Upper lobe of left lung (tissue), 6 donors: Measurements from ENCODE around the gene DTNA. TPM values are rescaled to one million over a fixed set of nuclear protein-coding genes. Genes with fewer than 3 reads are reported as not detected.

Source experiments
- ATAC-seq, 2 donors: fragments of 200-7000 bp; cut with Tn5 transposase; one replicate each; pipeline ENCODE4 v1.9.1; 2022; ENCODE audit warnings: mild to moderate bottlenecking in 2 of 2, moderate library complexity in 2 of 2; ENCODE audit not compliant: low FRiP score in 2 of 2
- DNase-seq, 2 donors: peaks; one replicate each; pipeline ENCODE4 v3.0.0-alpha.2; 2019 to 2020
- H3K27ac ChIP-seq, 4 donors: fragments of 200-600 bp; sonication (generic); one replicate each; pipeline ENCODE4 v1.5.1; 2016 to 2019
- H3K27me3 ChIP-seq, 4 donors: fragments of 200-600 bp; sonication (generic); one replicate each; pipeline ENCODE4 v1.5.1; 2017 to 2019
- H3K36me3 ChIP-seq, 4 donors: fragments of 200-600 bp; sonication (generic); one replicate each; pipeline ENCODE4 v1.5.1; 2016 to 2019
- H3K4me1 ChIP-seq, 4 donors: fragments of 200-600 bp; sonication (generic); one replicate each; pipeline ENCODE4 v1.5.1; 2018 to 2019
- H3K4me3 ChIP-seq, 4 donors: fragments of 200-600 bp; sonication (generic); one replicate each; pipeline ENCODE4 v1.5.1; 2017 to 2019; ENCODE audit warnings: mild to moderate bottlenecking in 2 of 4, moderate library complexity in 1 of 4
- H3K9me3 ChIP-seq, 4 donors: fragments of 200-600 bp; sonication (generic); one replicate each; pipeline ENCODE4 v1.5.1; 2018 to 2019
- EP300 ChIP-seq, 4 donors: sonication (generic); formaldehyde crosslinking; IDR thresholded peaks; one replicate each; pipeline ENCODE4 v1.5.1; 2017; ENCODE audit warnings: antibody characterized with exemption in 4 of 4, control low read depth in 2 of 4
- POLR2A ChIP-seq, 4 donors: fragments of 450-650 bp; IDR thresholded peaks; one replicate each; pipeline ENCODE4 v1.5.1; 2016 to 2017; ENCODE audit warnings: antibody characterized with exemption in 4 of 4, mild to moderate bottlenecking in 2 of 4
- POLR2AphosphoS5 ChIP-seq, 2 donors: sonication (generic); formaldehyde crosslinking; IDR thresholded peaks; one replicate each; pipeline ENCODE4 v1.5.1; 2017; ENCODE audit warnings: antibody characterized with exemption in 2 of 2
- WGBS, 2 donors: methylation state at CpG; one replicate each; pipeline ENCODE4 v1.1.5; 2017 to 2018; 5-methylcytosine and 5-hydroxymethylcytosine counted together
- total RNA-seq, 6 donors: library from RNA; depleted of rRNA in 4 of 6; stranded (reverse); fragments of >200 nt in 4 of 6; gene quantifications; one replicate each; pipeline versions ENCODE4 v1.1.0 to v1.2.1, GENCODE V29; 2016 to 2021
- TF ChIP-seq, protein P1 (sequence below), 6 experiments: fragments of 450-650 bp in 4 of 6; fragments of 200-600 bp in 2 of 6; sonication (generic) in 2 of 6; IDR thresholded peaks; one replicate each; pipeline ENCODE4 v1.5.1; 2016 to 2019; ENCODE audit warnings: antibody characterized with exemption in 6 of 6
- donor health status: DM: no; HTN: no; CAD: no; lungs with moderate emphysema.
- donor health status: DM: no; HTN: yes; CAD: no; lungs with severe emphysema.

The DTNA gene
- total RNA-seq, 6 donors from 2014 or later: 7.2 to 25.1 (median 16.7) TPM

DNA sequence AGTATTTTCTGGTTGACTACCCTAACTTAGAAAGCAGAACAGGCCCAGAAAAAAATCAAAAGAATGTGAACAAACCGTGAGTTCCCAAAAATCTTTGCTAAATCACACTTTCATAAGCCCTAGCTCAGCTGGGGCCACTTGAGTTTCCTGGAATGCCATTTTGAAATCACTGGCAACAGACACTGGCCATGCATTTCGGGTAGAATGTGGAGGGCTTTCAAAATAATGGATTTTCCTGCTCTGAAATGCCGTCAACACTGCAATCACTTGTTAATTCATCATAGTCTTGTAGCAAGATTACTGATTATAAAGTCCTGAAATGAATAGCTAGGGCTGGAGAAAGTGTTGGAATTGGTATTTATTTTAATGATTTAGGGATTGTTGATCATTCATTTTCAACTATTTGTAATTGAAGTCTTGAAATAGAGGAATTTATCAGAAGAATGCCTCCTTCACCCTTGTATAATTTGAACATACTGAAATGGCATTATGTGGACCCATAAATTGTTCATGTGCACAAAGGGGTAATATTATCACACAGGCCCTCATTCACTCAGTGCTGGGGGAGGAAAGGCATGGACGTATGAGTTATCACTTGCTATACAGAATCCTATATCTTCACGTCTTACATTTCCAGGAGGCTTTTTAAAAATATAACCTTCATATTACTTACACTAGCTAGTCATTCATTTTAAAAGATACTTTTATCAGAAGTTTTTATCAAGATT, 134.8 kb downstream of the DTNA start:
- DNase-seq: no peak
- Histone ChIP-seq H3K4me3 (no peak overlapping the region), H3K4me1 (no peaks in the 10 kb centered on the region), H3K36me3 (no peaks in the 10 kb centered on the region), H3K27me3 (no peaks in the 10 kb centered on the region), H3K27ac (no peak overlapping the region), H3K9me3 (no peaks in the 10 kb centered on the region)
- WGBS, 2 donors: 60 to 66% methylated on average over 5 of the region's 5 CpGs
- TF ChIP-seq, protein P1, sequence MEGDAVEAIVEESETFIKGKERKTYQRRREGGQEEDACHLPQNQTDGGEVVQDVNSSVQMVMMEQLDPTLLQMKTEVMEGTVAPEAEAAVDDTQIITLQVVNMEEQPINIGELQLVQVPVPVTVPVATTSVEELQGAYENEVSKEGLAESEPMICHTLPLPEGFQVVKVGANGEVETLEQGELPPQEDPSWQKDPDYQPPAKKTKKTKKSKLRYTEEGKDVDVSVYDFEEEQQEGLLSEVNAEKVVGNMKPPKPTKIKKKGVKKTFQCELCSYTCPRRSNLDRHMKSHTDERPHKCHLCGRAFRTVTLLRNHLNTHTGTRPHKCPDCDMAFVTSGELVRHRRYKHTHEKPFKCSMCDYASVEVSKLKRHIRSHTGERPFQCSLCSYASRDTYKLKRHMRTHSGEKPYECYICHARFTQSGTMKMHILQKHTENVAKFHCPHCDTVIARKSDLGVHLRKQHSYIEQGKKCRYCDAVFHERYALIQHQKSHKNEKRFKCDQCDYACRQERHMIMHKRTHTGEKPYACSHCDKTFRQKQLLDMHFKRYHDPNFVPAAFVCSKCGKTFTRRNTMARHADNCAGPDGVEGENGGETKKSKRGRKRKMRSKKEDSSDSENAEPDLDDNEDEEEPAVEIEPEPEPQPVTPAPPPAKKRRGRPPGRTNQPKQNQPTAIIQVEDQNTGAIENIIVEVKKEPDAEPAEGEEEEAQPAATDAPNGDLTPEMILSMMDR (IDR thresholded peaks at IDR 0.05): no peak
- TF ChIP-seq EP300 (IDR thresholded peaks at IDR 0.05) (no peak), POLR2AphosphoS5 (IDR thresholded peaks at IDR 0.05) (peak in 1 of 2 donors; percentile 27)
- no peak for ATAC-seq

DNA sequence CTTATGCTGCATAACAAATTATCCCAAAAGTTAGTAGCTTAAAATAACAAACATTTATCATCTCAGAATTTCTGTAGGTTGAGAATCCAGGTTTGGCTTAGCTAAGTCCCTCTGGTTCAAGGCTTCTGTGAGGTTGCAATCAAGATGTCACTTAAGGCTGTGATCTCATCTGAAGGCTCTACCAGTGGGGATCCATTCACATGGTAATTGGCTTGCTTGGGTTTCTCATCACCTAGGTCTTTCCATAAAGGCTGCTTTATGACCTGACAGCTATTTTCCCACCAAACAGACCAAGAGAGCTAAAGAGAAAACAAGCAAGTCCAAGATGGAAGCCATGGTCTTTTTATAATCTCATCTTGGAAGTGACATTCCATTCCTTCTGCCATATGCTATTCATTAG, 137.3 kb downstream of the DTNA start:
- no peak overlapping the region for H3K27ac ChIP-seq
- no peaks in the 10 kb centered on the region for H3K9me3 ChIP-seq
- H3K4me3 ChIP-seq: no peak overlapping the region
- DNase-seq (no peak), ATAC-seq (no peak)
- no peaks in the 10 kb centered on the region for H3K36me3 ChIP-seq
- TF ChIP-seq, protein P1 (IDR thresholded peaks at IDR 0.05): no peak
- no peak for TF ChIP-seq POLR2AphosphoS5 (IDR thresholded peaks at IDR 0.05)
- no peak for TF ChIP-seq POLR2A (IDR thresholded peaks at IDR 0.05)
- TF ChIP-seq EP300 (IDR thresholded peaks at IDR 0.05): no peak
- H3K4me1 ChIP-seq: no peaks in the 10 kb centered on the region
- no peaks in the 10 kb centered on the region for H3K27me3 ChIP-seq

GRCh38 chr18:34848156-34848555, 138.1 kb downstream of the DTNA start:
- Histone ChIP-seq H3K4me3 (no peak overlapping the region), H3K4me1 (no peaks in the 10 kb centered on the region), H3K27me3 (no peaks in the 10 kb centered on the region), H3K36me3 (no peaks in the 10 kb centered on the region), H3K9me3 (no peaks in the 10 kb centered on the region), H3K27ac (no peak overlapping the region)
- ATAC-seq (no peak), DNase-seq (no peak)
- TF ChIP-seq, protein P1 (IDR thresholded peaks at IDR 0.05): no peak
- no peak for TF ChIP-seq POLR2A (IDR thresholded peaks at IDR 0.05)
- TF ChIP-seq POLR2AphosphoS5 (IDR thresholded peaks at IDR 0.05): no peak
- no peak for TF ChIP-seq EP300 (IDR thresholded peaks at IDR 0.05)
- 63 to 76% methylated on average over 5 of the region's 5 CpGs for WGBS, 2 donors

DNA sequence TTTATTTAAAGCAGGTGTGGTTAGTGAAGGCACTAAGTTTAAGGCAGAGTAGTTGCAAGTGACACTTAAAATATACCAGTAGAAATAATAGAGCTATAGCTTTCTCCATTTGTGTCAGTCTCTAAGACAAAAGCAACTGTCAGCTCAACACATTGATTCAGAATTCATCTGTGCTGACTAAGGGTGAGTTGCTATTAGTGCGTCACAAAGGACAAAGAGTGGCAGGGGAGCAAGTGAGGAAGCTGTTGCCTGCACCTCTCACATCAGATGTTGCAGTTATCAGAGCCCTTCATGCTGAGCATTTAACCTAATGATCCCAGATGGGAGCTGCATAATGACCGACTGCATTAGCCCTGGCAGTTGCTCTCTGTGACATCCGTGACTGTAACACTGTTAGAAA, 138.6 kb downstream of the DTNA start:
- no peak overlapping the region for H3K4me3 ChIP-seq
- no peaks in the 10 kb centered on the region for H3K27me3 ChIP-seq
- no peak for ATAC-seq
- H3K4me1 ChIP-seq: no peaks in the 10 kb centered on the region
- WGBS, 2 donors: 86 to 91% methylated on average over 3 of the region's 3 CpGs
- H3K27ac ChIP-seq: no peak overlapping the region
- H3K9me3 ChIP-seq: no peaks in the 10 kb centered on the region
- H3K36me3 ChIP-seq: no peaks in the 10 kb centered on the region
- TF ChIP-seq, protein P1 (IDR thresholded peaks at IDR 0.05): no peak
- TF ChIP-seq POLR2AphosphoS5 (IDR thresholded peaks at IDR 0.05) (no peak), POLR2A (IDR thresholded peaks at IDR 0.05) (no peak), EP300 (IDR thresholded peaks at IDR 0.05) (no peak)
- DNase-seq: no peak

- no peaks in the 10 kb centered on the region for H3K27me3 ChIP-seq
- no peaks in the 10 kb centered on the region for H3K4me1 ChIP-seq
- no peak overlapping the region for H3K27ac ChIP-seq
- TF ChIP-seq POLR2AphosphoS5 (IDR thresholded peaks at IDR 0.05) (no peak), POLR2A (IDR thresholded peaks at IDR 0.05) (no peak), EP300 (IDR thresholded peaks at IDR 0.05) (no peak)
- TF ChIP-seq, protein P1 (IDR thresholded peaks at IDR 0.05): no peak
- H3K4me3 ChIP-seq: no peak overlapping the region
- ATAC-seq (no peak), DNase-seq (no peak)
- WGBS, 2 donors: 95% methylated on average over 3 of the region's 3 CpGs
- no peaks in the 10 kb centered on the region for H3K36me3 ChIP-seq
- no peaks in the 10 kb centered on the region for H3K9me3 ChIP-seq
Observed at GRCh38 chr18:34857320-34857719, 147.2 kb downstream of the DTNA start.
